Spleen (tissue), 11 donors: ENCODE measurements around the gene CDKN1B. TPM values are rescaled to one million over a fixed set of nuclear protein-coding genes. Genes with fewer than 3 reads are reported as not detected.

Experiments used
- DNase-seq: peaks from one replicate; pipeline ENCODE4 v3.0.0-alpha.2; 2020
- H3K27ac ChIP-seq, 8 donors: fragments of 200-600 bp; sonication (generic) in 7 of 8; 1 replicate in 4 of 8; 2 replicates in 4 of 8; pipeline versions ENCODE4 v1.5.0 to v1.8.0; 2016 to 2021; ENCODE audit warnings: inconsistent platforms in 4 of 8, mild to moderate bottlenecking in 4 of 8, moderate library complexity in 1 of 8
- H3K27me3 ChIP-seq, 7 donors: fragments of 200-600 bp; sonication (generic) in 6 of 7; replicated peaks in 1 of 7; 1 replicate in 4 of 7; 2 replicates in 3 of 7; pipeline versions ENCODE4 v1.5.0 to v1.8.0; 2016 to 2021; ENCODE audit warnings: inconsistent platforms in 3 of 7, mild to moderate bottlenecking in 1 of 7
- H3K36me3 ChIP-seq, 6 donors: fragments of 200-600 bp; sonication (generic) in 5 of 6; 1 replicate in 4 of 6; 2 replicates in 2 of 6; pipeline versions ENCODE4 v1.5.0 to v1.8.0; 2016 to 2021; ENCODE audit warnings: inconsistent platforms in 2 of 6
- H3K4me1 ChIP-seq, 6 donors: fragments of 200-600 bp; sonication (generic) in 5 of 6; 1 replicate in 3 of 6; 2 replicates in 3 of 6; pipeline versions ENCODE4 v1.5.0 to v1.8.0; 2016 to 2021; ENCODE audit warnings: inconsistent platforms in 3 of 6
- H3K4me3 ChIP-seq, 8 donors: fragments of 200-600 bp; sonication (generic) in 7 of 8; 1 replicate in 4 of 8; 2 replicates in 4 of 8; pipeline versions ENCODE4 v1.5.0 to v1.8.0; 2016 to 2021; ENCODE audit warnings: inconsistent platforms in 4 of 8, mild to moderate bottlenecking in 4 of 8, moderate library complexity in 2 of 8
- H3K9me3 ChIP-seq, 8 donors: fragments of 200-600 bp; sonication (generic) in 7 of 8; 1 replicate in 4 of 8; 2 replicates in 4 of 8; pipeline versions ENCODE4 v1.5.0 to v1.8.0; 2016 to 2021; ENCODE audit warnings: inconsistent platforms in 4 of 8
- CTCF ChIP-seq, 11 experiments: fragments of 200-600 bp in 7 of 11; fragments of 450-650 bp in 4 of 11; sonication (generic) in 4 of 11; IDR thresholded peaks in 8 of 11; conservative IDR thresholded peaks in 3 of 11; 1 replicate in 7 of 11; 2 replicates in 4 of 11; pipeline versions ENCODE4 v1.4.0 to v1.8.0; 2016 to 2021; ENCODE audit warnings: antibody characterized with exemption in 11 of 11, inconsistent platforms in 4 of 11, mild to moderate bottlenecking in 1 of 11
- POLR2A ChIP-seq, 3 donors: fragments of 450-650 bp; IDR thresholded peaks; one replicate each; pipeline ENCODE4 v1.5.1; 2017; ENCODE audit warnings: antibody characterized with exemption in 3 of 3, mild to moderate bottlenecking in 1 of 3
- POLR2AphosphoS5 ChIP-seq, 3 donors: sonication (generic); formaldehyde crosslinking; IDR thresholded peaks; one replicate each; pipeline ENCODE4 v1.5.1; 2017; ENCODE audit warnings: antibody characterized with exemption in 3 of 3
- WGBS, 5 donors: extraction: QIAGEN DNeasy Blood & Tissue Kit in 3 of 5; methylation state at CpG; one replicate each; pipeline versions ENCODE4 v1.1.5 to v1.1.7; 2013 to 2018; 5-methylcytosine and 5-hydroxymethylcytosine counted together
- intact Hi-C: fragments of 100-400 bp; cut with DNase I; formaldehyde crosslinking; loops from one replicate; pipeline ENCODE4 v1.15.0; 2023; ENCODE audit warnings: low total_unique reads
- polyA plus RNA-seq, 3 donors: library from polyadenylated mRNA; stranded (reverse); fragments of 200-250 nt; gene quantifications; one replicate each; pipeline ENCODE4 v1.2.1, GENCODE V29; 2013
- total RNA-seq, 7 donors: library from RNA; depleted of rRNA in 3 of 7; stranded (reverse); fragments of >200 nt in 3 of 7; fragmentation: NEBNext Ultra II Directional in 4 of 7; extraction: Animal tissue kit (Norgen Biotek cat#: 25700) in 4 of 7; gene quantifications; one replicate each; pipeline versions ENCODE4 v1.1.0 to v1.2.1, GENCODE V29; 2016 to 2021
- donor health status: healthy with polysubstance abuse.
- donor health status: DM: no; HTN: no; CAD: no; lungs with moderate emphysema.
- donor health status: DM: no; HTN: no; CAD: no.
- donor health status: Bipolar disorder and iron deficiency.
- donor health status: healthy.
- donor health status: DM: no; HTN: no; CAD: no.
- donor health status: DM: yes; HTN: yes; CAD: no.

Gene CDKN1B
- total and polyA plus RNA-seq, 10 donors, result 34.9 to 95.2 (median 74.7) TPM

GRCh38 chr12:12755923-12756322 lies 38.8 kb downstream of the CDKN1B start:
- no peaks in the 10 kb centered on the region for H3K27me3 ChIP-seq
- intact Hi-C loops, result no loop called here
- TF ChIP-seq CTCF (IDR thresholded peaks at IDR 0.05 in 8 of 11, conservative IDR thresholded peaks at IDR 0.05 in 3 of 11) (no peak), POLR2A (IDR thresholded peaks at IDR 0.05) (no peak), POLR2AphosphoS5 (IDR thresholded peaks at IDR 0.05) (no peak)
- H3K4me1 ChIP-seq, result no peaks in the 10 kb centered on the region
- H3K36me3 ChIP-seq, result no peaks in the 10 kb centered on the region
- H3K27ac ChIP-seq, result no peak overlapping the region
- no peak overlapping the region for H3K4me3 ChIP-seq
- H3K9me3 ChIP-seq, result no peaks in the 10 kb centered on the region
- 85 to 94% (median 87%) methylated on average over 5 of the region's 5 CpGs for WGBS, 5 donors
- DNase-seq, result no peak

GRCh38 chr12:12757121-12757520 lies 40.0 kb downstream of the CDKN1B start:
- intact Hi-C loops, result no loop called here
- Histone ChIP-seq H3K36me3 (no peaks in the 10 kb centered on the region), H3K4me1 (no peaks in the 10 kb centered on the region), H3K27ac (no peak overlapping the region), H3K27me3 (no peaks in the 10 kb centered on the region), H3K4me3 (no peak overlapping the region), H3K9me3 (no peaks in the 10 kb centered on the region)
- DNase-seq, result no peak
- TF ChIP-seq POLR2AphosphoS5 (IDR thresholded peaks at IDR 0.05) (no peak), CTCF (IDR thresholded peaks at IDR 0.05 in 8 of 11, conservative IDR thresholded peaks at IDR 0.05 in 3 of 11) (no peak), POLR2A (IDR thresholded peaks at IDR 0.05) (no peak)
- 55 to 90% (median 75%) methylated on average over 2 of the region's 2 CpGs for WGBS, 5 donors

GRCh38 chr12:12759234-12759915 lies 42.2 kb downstream of the CDKN1B start:
- no peak for DNase-seq
- 95 to 98% (median 97%) methylated on average over 7 of the region's 7 CpGs for WGBS, 5 donors
- Histone ChIP-seq H3K4me3 (no peak overlapping the region), H3K36me3 (no peaks in the 10 kb centered on the region), H3K9me3 (no peaks in the 10 kb centered on the region), H3K27me3 (no peaks in the 10 kb centered on the region), H3K4me1 (no peaks in the 10 kb centered on the region), H3K27ac (peak overlapping the region in 1 of 8 donors; percentile 6)
- TF ChIP-seq CTCF (IDR thresholded peaks at IDR 0.05 in 8 of 11, conservative IDR thresholded peaks at IDR 0.05 in 3 of 11) (no peak), POLR2AphosphoS5 (IDR thresholded peaks at IDR 0.05) (no peak), POLR2A (IDR thresholded peaks at IDR 0.05) (no peak)
- intact Hi-C loops, result no loop called here

- Histone ChIP-seq H3K27ac (no peak overlapping the region), H3K36me3 (no peaks in the 10 kb centered on the region), H3K9me3 (peaks cover 0 to 11% (median 6%) of the 10 kb centered on the region in 8 donors), H3K4me3 (no peak overlapping the region), H3K4me1 (no peaks in the 10 kb centered on the region), H3K27me3 (no peaks in the 10 kb centered on the region)
- no peak for TF ChIP-seq POLR2A (IDR thresholded peaks at IDR 0.05)
- no peak for TF ChIP-seq CTCF (IDR thresholded peaks at IDR 0.05 in 8 of 11, conservative IDR thresholded peaks at IDR 0.05 in 3 of 11)
- TF ChIP-seq POLR2AphosphoS5 (IDR thresholded peaks at IDR 0.05), result no peak
- no peak for DNase-seq
- intact Hi-C loops, result no loop called here
Observed at GRCh38 chr12:12764824-12765223, 47.7 kb downstream of the CDKN1B start.
